Mammary epithelial cell (primary cell): Measurements from ENCODE around the gene F7.

Experiments
- EZH2 ChIP-seq: IDR thresholded peaks from 2 replicates; pipeline ENCODE4 v1.6.1; 2012; ENCODE audit warnings: low read length, inconsistent platforms, borderline replicate concordance
- TF ChIP-seq, protein P1 (sequence below), 2 donors: IDR thresholded peaks in 1 of 2; conservative IDR thresholded peaks in 1 of 2; 2 replicates each; pipeline ENCODE4 v1.5.1; 2011 to 2012; ENCODE audit warnings: inconsistent platforms in 2 of 2, low read length in 2 of 2, mild to moderate bottlenecking in 2 of 2, control low read depth in 1 of 2, low read depth in 1 of 2; ENCODE audit not compliant: insufficient read depth in 1 of 2; ENCODE audit errors: extremely low read depth in 1 of 2

DNA sequence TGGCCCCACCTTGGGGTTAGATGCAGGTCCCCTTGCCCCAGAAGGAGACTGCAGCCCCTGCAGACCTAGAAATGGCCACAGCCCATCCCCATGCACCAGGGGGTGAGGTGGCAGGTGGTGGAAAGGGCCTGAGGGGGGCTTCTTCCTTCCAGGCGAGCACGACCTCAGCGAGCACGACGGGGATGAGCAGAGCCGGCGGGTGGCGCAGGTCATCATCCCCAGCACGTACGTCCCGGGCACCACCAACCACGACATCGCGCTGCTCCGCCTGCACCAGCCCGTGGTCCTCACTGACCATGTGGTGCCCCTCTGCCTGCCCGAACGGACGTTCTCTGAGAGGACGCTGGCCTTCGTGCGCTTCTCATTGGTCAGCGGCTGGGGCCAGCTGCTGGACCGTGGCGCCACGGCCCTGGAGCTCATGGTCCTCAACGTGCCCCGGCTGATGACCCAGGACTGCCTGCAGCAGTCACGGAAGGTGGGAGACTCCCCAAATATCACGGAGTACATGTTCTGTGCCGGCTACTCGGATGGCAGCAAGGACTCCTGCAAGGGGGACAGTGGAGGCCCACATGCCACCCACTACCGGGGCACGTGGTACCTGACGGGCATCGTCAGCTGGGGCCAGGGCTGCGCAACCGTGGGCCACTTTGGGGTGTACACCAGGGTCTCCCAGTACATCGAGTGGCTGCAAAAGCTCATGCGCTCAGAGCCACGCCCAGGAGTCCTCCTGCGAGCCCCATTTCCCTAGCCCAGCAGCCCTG is 12.8 kb downstream of the F7 start:
- TF ChIP-seq, protein P1, sequence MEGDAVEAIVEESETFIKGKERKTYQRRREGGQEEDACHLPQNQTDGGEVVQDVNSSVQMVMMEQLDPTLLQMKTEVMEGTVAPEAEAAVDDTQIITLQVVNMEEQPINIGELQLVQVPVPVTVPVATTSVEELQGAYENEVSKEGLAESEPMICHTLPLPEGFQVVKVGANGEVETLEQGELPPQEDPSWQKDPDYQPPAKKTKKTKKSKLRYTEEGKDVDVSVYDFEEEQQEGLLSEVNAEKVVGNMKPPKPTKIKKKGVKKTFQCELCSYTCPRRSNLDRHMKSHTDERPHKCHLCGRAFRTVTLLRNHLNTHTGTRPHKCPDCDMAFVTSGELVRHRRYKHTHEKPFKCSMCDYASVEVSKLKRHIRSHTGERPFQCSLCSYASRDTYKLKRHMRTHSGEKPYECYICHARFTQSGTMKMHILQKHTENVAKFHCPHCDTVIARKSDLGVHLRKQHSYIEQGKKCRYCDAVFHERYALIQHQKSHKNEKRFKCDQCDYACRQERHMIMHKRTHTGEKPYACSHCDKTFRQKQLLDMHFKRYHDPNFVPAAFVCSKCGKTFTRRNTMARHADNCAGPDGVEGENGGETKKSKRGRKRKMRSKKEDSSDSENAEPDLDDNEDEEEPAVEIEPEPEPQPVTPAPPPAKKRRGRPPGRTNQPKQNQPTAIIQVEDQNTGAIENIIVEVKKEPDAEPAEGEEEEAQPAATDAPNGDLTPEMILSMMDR (conservative IDR thresholded peaks at IDR 0.05 in 1 of 2, IDR thresholded peaks at IDR 0.05 in 1 of 2; ENCODE audit: extremely low read depth in 1 of 2, insufficient read depth in 1 of 2, low read depth in 1 of 2, low read length in 2 of 2), result no peak
- no peak for TF ChIP-seq EZH2
